HepG2 (cell line): ENCODE results near the gene WNK4. TPM values are rescaled to one million over a fixed set of nuclear protein-coding genes. Genes with fewer than 3 reads are reported as not detected.
A peak's percentile ranks its signal among the peaks of the same experiment; 100 is the strongest.

Experiments used
- CERS6 ChIP-seq: sonication (generic); formaldehyde crosslinking; IDR thresholded peaks from 2 replicates; pipeline ENCODE4 v1.5.0; 2020; ENCODE audit warnings: missing genetic modification reagents
- CREM ChIP-seq, 2 experiments: sonication (generic) in 1 of 2; formaldehyde crosslinking in 1 of 2; IDR thresholded peaks; 2 replicates each; pipeline versions ENCODE4 v1.4.0 to v1.6.1; 2016 to 2020; ENCODE audit warnings: antibody characterized with exemption in 1 of 2, mild to moderate bottlenecking in 1 of 2, missing genetic modification reagents in 1 of 2
- HMG20A ChIP-seq: IDR thresholded peaks from 2 replicates; pipeline ENCODE4 v1.6.1; 2016; ENCODE audit warnings: borderline replicate concordance
- MAZ ChIP-seq, 2 experiments: sonication (generic) in 1 of 2; formaldehyde crosslinking in 1 of 2; IDR thresholded peaks; 2 replicates each; pipeline versions ENCODE4 v1.5.0 to v1.6.1; 2012 to 2020; ENCODE audit warnings: low read depth in 2 of 2, mild to moderate bottlenecking in 2 of 2, borderline replicate concordance in 1 of 2, improper control_type of control experiment in 1 of 2, low read length in 1 of 2, missing genetic modification reagents in 1 of 2, moderate library complexity in 1 of 2
- MYNN ChIP-seq: sonication (generic); formaldehyde crosslinking; IDR thresholded peaks from 2 replicates; pipeline ENCODE4 v1.4.0; 2020; ENCODE audit warnings: mild to moderate bottlenecking, low read depth, missing genetic modification reagents
- NFKB2 ChIP-seq: sonication (generic); formaldehyde crosslinking; IDR thresholded peaks from 2 replicates; pipeline ENCODE4 v1.4.0; 2020; ENCODE audit warnings: missing genetic modification reagents, borderline replicate concordance
- NR2F1 ChIP-seq, 2 experiments: fragments of 450-650 bp in 1 of 2; formaldehyde crosslinking in 1 of 2; IDR thresholded peaks; 2 replicates each; pipeline versions ENCODE4 v1.5.0 to v1.6.1; 2016 to 2020; ENCODE audit warnings: mild to moderate bottlenecking in 1 of 2, missing compliant biosample characterization in 1 of 2, missing genetic modification reagents in 1 of 2, moderate library complexity in 1 of 2
- SALL1 ChIP-seq: sonication (generic); formaldehyde crosslinking; IDR thresholded peaks from 2 replicates; pipeline ENCODE4 v1.8.0; 2022; ENCODE audit warnings: mild to moderate bottlenecking, missing genetic modification reagents
- SALL2 ChIP-seq: sonication (generic); formaldehyde crosslinking; IDR thresholded peaks from 2 replicates; pipeline ENCODE4 v1.8.1; 2023; ENCODE audit warnings: mild to moderate bottlenecking, missing genetic modification reagents, inconsistent platforms
- SETDB1 ChIP-seq: sonication (generic); formaldehyde crosslinking; IDR thresholded peaks from 2 replicates; pipeline ENCODE4 v1.5.1; 2020; ENCODE audit warnings: missing genetic modification reagents, mild to moderate bottlenecking, borderline replicate concordance
- SMAD9 ChIP-seq: sonication (generic); formaldehyde crosslinking; IDR thresholded peaks from 2 replicates; pipeline ENCODE4 v1.5.1; 2020; ENCODE audit warnings: mild to moderate bottlenecking, missing genetic modification reagents
- ZNF136 ChIP-seq: sonication (generic); formaldehyde crosslinking; IDR thresholded peaks from 2 replicates; pipeline ENCODE4 v1.8.1; 2022; ENCODE audit warnings: low read depth, mild to moderate bottlenecking, moderate library complexity, missing genetic modification reagents
- ZNF17 ChIP-seq: sonication (generic); formaldehyde crosslinking; IDR thresholded peaks from 2 replicates; pipeline ENCODE4 v1.5.0; 2020; ENCODE audit warnings: mild to moderate bottlenecking, missing genetic modification reagents
- ZNF430 ChIP-seq: sonication (generic); formaldehyde crosslinking; IDR thresholded peaks from 2 replicates; pipeline ENCODE4 v1.9.0; 2021; ENCODE audit warnings: mild to moderate bottlenecking, missing genetic modification reagents
- ZNF530 ChIP-seq: sonication (generic); formaldehyde crosslinking; IDR thresholded peaks from 2 replicates; pipeline ENCODE4 v1.5.0; 2020; ENCODE audit warnings: low read depth, mild to moderate bottlenecking, missing genetic modification reagents
- ZNF598 ChIP-seq: sonication (generic); formaldehyde crosslinking; IDR thresholded peaks from 2 replicates; pipeline ENCODE4 v1.5.1; 2020; ENCODE audit warnings: mild to moderate bottlenecking, missing genetic modification reagents, borderline replicate concordance
- ZNF703 ChIP-seq: sonication (generic); formaldehyde crosslinking; IDR thresholded peaks from 2 replicates; pipeline ENCODE4 v1.5.1; 2020; ENCODE audit warnings: missing genetic modification reagents, mild to moderate bottlenecking, moderate library complexity, borderline replicate concordance
- ZNF740 ChIP-seq: sonication (generic); formaldehyde crosslinking; IDR thresholded peaks from 2 replicates; pipeline ENCODE4 v1.4.0; 2020; ENCODE audit warnings: missing genetic modification reagents
- polyA plus RNA-seq, 8 experiments: library from polyadenylated mRNA; depleted of rRNA in 3 of 8; stranded (reverse) in 7 of 8; unstranded in 1 of 8; fragments of >200 nt; fragmentation: Illumina TruSeq in 4 of 8; extraction: Trizol in 4 of 8; gene quantifications; 2 replicates each; pipeline versions ENCODE4 v1.2.1 to v1.2.3, GENCODE V29; 2011 to 2016; ENCODE audit warnings: low read depth in 4 of 8, missing spikeins in 1 of 8, mixed read lengths in 1 of 8; ENCODE audit not compliant: insufficient read depth in 1 of 8
- total RNA-seq, 5 experiments: library from RNA; depleted of rRNA; stranded (reverse); fragments of >200 nt; fragmentation: Illumina TruSeq; extraction: Trizol; gene quantifications; 2 replicates each; pipeline ENCODE4 v1.2.3, GENCODE V29; 2016; ENCODE audit warnings: low read depth in 1 of 5
- TF ChIP-seq, protein P1 (sequence below): sonication (generic); formaldehyde crosslinking; IDR thresholded peaks from 2 replicates; pipeline ENCODE4 v1.5.1; 2020; ENCODE audit warnings: missing genetic modification reagents, mild to moderate bottlenecking, borderline replicate concordance
- TF ChIP-seq, protein P2 (sequence below): sonication (generic); formaldehyde crosslinking; conservative IDR thresholded peaks from 2 replicates; pipeline ENCODE4 v1.8.0; 2022; ENCODE audit warnings: low read depth, missing genetic modification reagents

Gene WNK4
- total and polyA plus RNA-seq, 2 of the 13 experiments (the other 11 are each of a cell fraction or from before 2014, with no cell fraction given): 2.7 to 13.7 TPM

- TF ChIP-seq CREM (IDR thresholded peaks at IDR 0.05) (peak; percentile 57; the same call in 1 of the 2 replicates), CREM (CRISPR knock-in tag; IDR thresholded peaks at IDR 0.05) (no peak), ZNF598 (CRISPR knock-in tag) (peak; percentile 95; the same call in 1 of the 2 replicates), ZNF530 (no peak), MAZ (IDR thresholded peaks at IDR 0.05; ENCODE audit: borderline replicate concordance, low read depth, low read length) (no peak), MAZ (CRISPR knock-in tag; IDR thresholded peaks at IDR 0.05; ENCODE audit: low read depth) (peak; percentile 48; the same call in 1 of the 2 replicates), SETDB1 (no peak), SALL2 (peak; percentile 84), NR2F1 (CRISPR knock-in tag; IDR thresholded peaks at IDR 0.05) (peak in 1 of 2 experiments; percentile 17; a peak in 1 of 4 replicates), ZNF17 (CRISPR knock-in tag) (no peak), MYNN (CRISPR knock-in tag) (peak; percentile 90; the same call in 1 of the 2 replicates), NFKB2 (CRISPR knock-in tag) (peak; percentile 89), CERS6 (CRISPR knock-in tag) (0 out of 2 replicates have a peak, but pooled peaks have one; percentile 54), SALL1 (CRISPR knock-in tag) (peak; percentile 91), SMAD9 (CRISPR knock-in tag) (peak; percentile 73; the same call in 1 of the 2 replicates), HMG20A (CRISPR knock-in tag) (peak; percentile 31; the same call in 1 of the 2 replicates), ZNF740 (CRISPR knock-in tag) (peak; percentile 54; the same call in 1 of the 2 replicates), ZNF136 (CRISPR knock-in tag) (peak; percentile 57; the same call in 1 of the 2 replicates), ZNF430 (CRISPR knock-in tag) (peak; percentile 85), ZNF703 (CRISPR knock-in tag) (no peak)
- TF ChIP-seq, protein P1, sequence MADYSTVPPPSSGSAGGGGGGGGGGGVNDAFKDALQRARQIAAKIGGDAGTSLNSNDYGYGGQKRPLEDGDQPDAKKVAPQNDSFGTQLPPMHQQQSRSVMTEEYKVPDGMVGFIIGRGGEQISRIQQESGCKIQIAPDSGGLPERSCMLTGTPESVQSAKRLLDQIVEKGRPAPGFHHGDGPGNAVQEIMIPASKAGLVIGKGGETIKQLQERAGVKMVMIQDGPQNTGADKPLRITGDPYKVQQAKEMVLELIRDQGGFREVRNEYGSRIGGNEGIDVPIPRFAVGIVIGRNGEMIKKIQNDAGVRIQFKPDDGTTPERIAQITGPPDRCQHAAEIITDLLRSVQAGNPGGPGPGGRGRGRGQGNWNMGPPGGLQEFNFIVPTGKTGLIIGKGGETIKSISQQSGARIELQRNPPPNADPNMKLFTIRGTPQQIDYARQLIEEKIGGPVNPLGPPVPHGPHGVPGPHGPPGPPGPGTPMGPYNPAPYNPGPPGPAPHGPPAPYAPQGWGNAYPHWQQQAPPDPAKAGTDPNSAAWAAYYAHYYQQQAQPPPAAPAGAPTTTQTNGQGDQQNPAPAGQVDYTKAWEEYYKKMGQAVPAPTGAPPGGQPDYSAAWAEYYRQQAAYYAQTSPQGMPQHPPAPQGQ (CRISPR knock-in tag): no peak
- TF ChIP-seq, protein P2, sequence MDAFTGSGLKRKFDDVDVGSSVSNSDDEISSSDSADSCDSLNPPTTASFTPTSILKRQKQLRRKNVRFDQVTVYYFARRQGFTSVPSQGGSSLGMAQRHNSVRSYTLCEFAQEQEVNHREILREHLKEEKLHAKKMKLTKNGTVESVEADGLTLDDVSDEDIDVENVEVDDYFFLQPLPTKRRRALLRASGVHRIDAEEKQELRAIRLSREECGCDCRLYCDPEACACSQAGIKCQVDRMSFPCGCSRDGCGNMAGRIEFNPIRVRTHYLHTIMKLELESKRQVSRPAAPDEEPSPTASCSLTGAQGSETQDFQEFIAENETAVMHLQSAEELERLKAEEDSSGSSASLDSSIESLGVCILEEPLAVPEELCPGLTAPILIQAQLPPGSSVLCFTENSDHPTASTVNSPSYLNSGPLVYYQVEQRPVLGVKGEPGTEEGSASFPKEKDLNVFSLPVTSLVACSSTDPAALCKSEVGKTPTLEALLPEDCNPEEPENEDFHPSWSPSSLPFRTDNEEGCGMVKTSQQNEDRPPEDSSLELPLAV (CRISPR knock-in tag): no peak
Observed at GRCh38 chr17:42773290-42774035, 6.9 kb upstream of the WNK4 start, which contains the start of gene VPS25 (continued).
